HEK293 (cell line): ENCODE measurements around the gene VSIG10L.

Source experiments
- ELK4 ChIP-seq: IDR thresholded peaks from 2 replicates; pipeline ENCODE4 v1.6.1; 2011; ENCODE audit warnings: mild to moderate bottlenecking, low read depth, low read length, borderline replicate concordance
- GLIS1 ChIP-seq: fragments of 450-650 bp; formaldehyde crosslinking; IDR thresholded peaks from 2 replicates; pipeline ENCODE4 v1.5.1; 2016; ENCODE audit warnings: missing biosample characterization, missing genetic modification characterization
- KLF9 ChIP-seq: fragments of 450-650 bp; formaldehyde crosslinking; IDR thresholded peaks from 2 replicates; pipeline ENCODE4 v1.5.1; 2016; ENCODE audit warnings: missing biosample characterization, missing genetic modification characterization, low read depth
- RBAK ChIP-seq: fragments of 450-650 bp; formaldehyde crosslinking; IDR thresholded peaks from 2 replicates; pipeline ENCODE4 v1.5.1; 2016; ENCODE audit warnings: missing biosample characterization, missing genetic modification characterization
- REPIN1 ChIP-seq: fragments of 450-650 bp; formaldehyde crosslinking; IDR thresholded peaks from 2 replicates; pipeline ENCODE4 v1.5.1; 2017; ENCODE audit warnings: missing biosample characterization, missing genetic modification characterization, low read depth
- SALL2 ChIP-seq: fragments of 450-650 bp; formaldehyde crosslinking; IDR thresholded peaks from 2 replicates; pipeline ENCODE4 v1.5.0; 2017; ENCODE audit warnings: missing biosample characterization, mild to moderate bottlenecking, missing genetic modification characterization, borderline replicate concordance
- SCRT1 ChIP-seq: fragments of 450-650 bp; formaldehyde crosslinking; IDR thresholded peaks from 2 replicates; pipeline ENCODE4 v1.5.1; 2016; ENCODE audit warnings: missing biosample characterization, missing genetic modification characterization, borderline replicate concordance
- SP7 ChIP-seq: fragments of 450-650 bp; formaldehyde crosslinking; IDR thresholded peaks from 2 replicates; pipeline ENCODE4 v1.5.1; 2016; ENCODE audit warnings: missing biosample characterization, missing genetic modification characterization
- ZBTB1 ChIP-seq: fragments of 450-650 bp; formaldehyde crosslinking; IDR thresholded peaks from 2 replicates; pipeline ENCODE4 v1.5.1; 2016; ENCODE audit warnings: missing biosample characterization, missing genetic modification characterization
- ZBTB17 ChIP-seq: fragments of 450-650 bp; formaldehyde crosslinking; IDR thresholded peaks from 2 replicates; pipeline ENCODE4 v1.5.1; 2016; ENCODE audit warnings: missing biosample characterization, missing genetic modification characterization
- ZFHX2 ChIP-seq: fragments of 450-650 bp; formaldehyde crosslinking; conservative IDR thresholded peaks from 2 replicates; pipeline ENCODE4 v1.5.1; 2016; ENCODE audit warnings: missing biosample characterization, missing genetic modification characterization
- ZFP69B ChIP-seq: fragments of 450-650 bp; formaldehyde crosslinking; IDR thresholded peaks from 2 replicates; pipeline ENCODE4 v1.5.1; 2016; ENCODE audit warnings: missing biosample characterization, missing genetic modification characterization
- ZNF10 ChIP-seq: fragments of 450-650 bp; formaldehyde crosslinking; IDR thresholded peaks from 2 replicates; pipeline ENCODE4 v1.5.1; 2017; ENCODE audit warnings: missing biosample characterization, missing genetic modification characterization
- ZNF148 ChIP-seq: fragments of 450-650 bp; formaldehyde crosslinking; IDR thresholded peaks from 2 replicates; pipeline ENCODE4 v1.5.0; 2017; ENCODE audit warnings: missing biosample characterization, missing genetic modification characterization, borderline replicate concordance
- ZNF174 ChIP-seq: fragments of 450-650 bp; formaldehyde crosslinking; IDR thresholded peaks from 2 replicates; pipeline ENCODE4 v1.5.0; 2017; ENCODE audit warnings: missing biosample characterization, mild to moderate bottlenecking, missing genetic modification characterization
- ZNF2 ChIP-seq: fragments of 450-650 bp; formaldehyde crosslinking; IDR thresholded peaks from 2 replicates; pipeline ENCODE4 v1.5.1; 2016; ENCODE audit warnings: missing biosample characterization, missing genetic modification characterization
- ZNF266 ChIP-seq: fragments of 450-650 bp; formaldehyde crosslinking; IDR thresholded peaks from 2 replicates; pipeline ENCODE4 v1.5.1; 2016; ENCODE audit warnings: missing biosample characterization, missing genetic modification characterization, low read depth
- ZNF274 ChIP-seq, 2 experiments: fragments of 200-500 bp in 1 of 2; fragments of 450-650 bp in 1 of 2; sonication (Bioruptor generic) in 1 of 2; formaldehyde crosslinking in 1 of 2; IDR thresholded peaks; 2 replicates each; pipeline versions ENCODE4 v1.5.1 to v1.6.1; 2014 to 2016; ENCODE audit warnings: borderline replicate concordance in 1 of 2, inconsistent platforms in 1 of 2, low read length in 1 of 2, missing biosample characterization in 1 of 2, missing genetic modification characterization in 1 of 2
- ZNF354C ChIP-seq: fragments of 450-650 bp; formaldehyde crosslinking; IDR thresholded peaks from 2 replicates; pipeline ENCODE4 v1.5.1; 2016; ENCODE audit warnings: missing biosample characterization, missing genetic modification characterization, low read depth, borderline replicate concordance
- ZNF37A ChIP-seq: fragments of 450-650 bp; IDR thresholded peaks from 2 replicates; pipeline ENCODE4 v1.5.1; 2018; ENCODE audit warnings: missing biosample characterization, missing genetic modification characterization
- ZNF391 ChIP-seq: fragments of 450-650 bp; formaldehyde crosslinking; IDR thresholded peaks from 2 replicates; pipeline ENCODE4 v1.5.1; 2016; ENCODE audit warnings: low read depth, missing biosample characterization, missing genetic modification characterization, borderline replicate concordance
- ZNF449 ChIP-seq: fragments of 450-650 bp; formaldehyde crosslinking; IDR thresholded peaks from 2 replicates; pipeline ENCODE4 v1.5.1; 2017; ENCODE audit warnings: missing biosample characterization, mild to moderate bottlenecking, missing genetic modification characterization, moderate library complexity
- ZNF501 ChIP-seq: fragments of 450-650 bp; formaldehyde crosslinking; IDR thresholded peaks from 2 replicates; pipeline ENCODE4 v1.5.1; 2016; ENCODE audit warnings: missing biosample characterization, missing genetic modification characterization
- ZNF658 ChIP-seq: fragments of 450-650 bp; formaldehyde crosslinking; IDR thresholded peaks from 2 replicates; pipeline ENCODE4; 2016; ENCODE audit warnings: missing biosample characterization, missing genetic modification characterization
- ZNF692 ChIP-seq: fragments of 450-650 bp; formaldehyde crosslinking; IDR thresholded peaks from 2 replicates; pipeline ENCODE4 v1.5.1; 2016; ENCODE audit warnings: missing biosample characterization, missing genetic modification characterization
- ZNF747 ChIP-seq: fragments of 450-650 bp; formaldehyde crosslinking; IDR thresholded peaks from 2 replicates; pipeline ENCODE4 v1.5.1; 2016; ENCODE audit warnings: missing biosample characterization, missing genetic modification characterization
- ZSCAN16 ChIP-seq: fragments of 450-650 bp; formaldehyde crosslinking; IDR thresholded peaks from 2 replicates; pipeline ENCODE4 v1.5.1; 2016; ENCODE audit warnings: missing biosample characterization, missing genetic modification characterization
- TF ChIP-seq, protein P1 (sequence below): fragments of 450-650 bp; formaldehyde crosslinking; IDR thresholded peaks from 2 replicates; pipeline ENCODE4 v1.5.1; 2016; ENCODE audit warnings: missing biosample characterization, missing genetic modification characterization
- TF ChIP-seq, protein P2 (sequence below): fragments of 450-650 bp; formaldehyde crosslinking; IDR thresholded peaks from 2 replicates; pipeline ENCODE4 v1.5.1; 2016; ENCODE audit warnings: missing biosample characterization, missing genetic modification characterization, low read depth

The VSIG10L gene

DNA sequence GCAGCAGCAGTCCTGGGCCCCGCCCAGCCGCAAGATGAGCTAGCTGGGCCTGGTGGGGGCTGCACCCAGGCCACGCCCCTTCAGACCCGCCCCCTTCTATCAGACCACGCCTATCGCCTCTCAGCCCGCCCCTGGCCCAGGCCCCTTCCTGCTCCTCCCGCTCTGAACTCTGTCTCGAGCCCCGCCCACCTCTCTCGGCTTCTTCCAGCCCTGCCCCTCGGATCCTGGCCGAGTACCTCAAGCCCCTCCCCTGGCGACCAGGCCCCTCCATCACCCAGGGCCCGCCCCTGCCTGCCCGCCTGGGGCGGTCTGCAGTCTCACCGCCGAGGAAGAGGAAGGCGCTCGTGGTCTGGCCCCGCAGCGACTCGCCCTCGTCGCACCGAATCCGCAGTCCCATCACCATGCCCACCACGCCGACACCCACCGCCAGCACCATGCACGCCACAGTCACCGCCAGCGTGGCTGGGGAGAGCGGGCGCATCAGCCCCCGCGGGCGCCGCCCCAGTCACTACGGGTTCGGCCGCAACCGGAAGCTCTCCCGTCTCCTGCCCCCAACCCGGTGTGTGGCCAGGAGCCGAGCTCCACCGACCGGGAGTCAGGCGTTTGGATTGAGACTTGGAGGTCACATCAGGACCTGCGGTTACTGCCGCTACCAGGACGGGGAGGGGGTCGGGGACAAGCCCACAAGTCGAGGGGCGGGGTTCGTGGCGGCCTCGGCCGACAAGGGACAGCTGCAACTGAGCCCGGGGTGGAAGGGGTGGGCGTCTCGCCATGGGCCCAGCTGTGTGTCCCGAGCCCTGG, 25.8 kb upstream of the VSIG10L start (continued):
- no peak for TF ChIP-seq ZNF148
- no peak for TF ChIP-seq RBAK (tag by site-specific recombination)
- TF ChIP-seq ZNF747 (tag by site-specific recombination), result no peak
- TF ChIP-seq SCRT1 (tag by site-specific recombination), result no peak
- TF ChIP-seq ZNF658 (tag by site-specific recombination), result no peak
- no peak; the same call in 1 of the 2 replicates for TF ChIP-seq ELK4
- TF ChIP-seq ZNF391, result no peak; the same call in 1 of the 2 replicates
- peak; percentile 54; the same call in 1 of the 2 replicates for TF ChIP-seq ZNF10
- peak; percentile 73 for TF ChIP-seq ZFHX2 (tag by site-specific recombination)
- TF ChIP-seq ZNF501 (tag by site-specific recombination), result peak; percentile 66; the same call in 1 of the 2 replicates
- no peak for TF ChIP-seq ZNF354C (tag by site-specific recombination)
- no peak for TF ChIP-seq REPIN1
- TF ChIP-seq, protein P1, sequence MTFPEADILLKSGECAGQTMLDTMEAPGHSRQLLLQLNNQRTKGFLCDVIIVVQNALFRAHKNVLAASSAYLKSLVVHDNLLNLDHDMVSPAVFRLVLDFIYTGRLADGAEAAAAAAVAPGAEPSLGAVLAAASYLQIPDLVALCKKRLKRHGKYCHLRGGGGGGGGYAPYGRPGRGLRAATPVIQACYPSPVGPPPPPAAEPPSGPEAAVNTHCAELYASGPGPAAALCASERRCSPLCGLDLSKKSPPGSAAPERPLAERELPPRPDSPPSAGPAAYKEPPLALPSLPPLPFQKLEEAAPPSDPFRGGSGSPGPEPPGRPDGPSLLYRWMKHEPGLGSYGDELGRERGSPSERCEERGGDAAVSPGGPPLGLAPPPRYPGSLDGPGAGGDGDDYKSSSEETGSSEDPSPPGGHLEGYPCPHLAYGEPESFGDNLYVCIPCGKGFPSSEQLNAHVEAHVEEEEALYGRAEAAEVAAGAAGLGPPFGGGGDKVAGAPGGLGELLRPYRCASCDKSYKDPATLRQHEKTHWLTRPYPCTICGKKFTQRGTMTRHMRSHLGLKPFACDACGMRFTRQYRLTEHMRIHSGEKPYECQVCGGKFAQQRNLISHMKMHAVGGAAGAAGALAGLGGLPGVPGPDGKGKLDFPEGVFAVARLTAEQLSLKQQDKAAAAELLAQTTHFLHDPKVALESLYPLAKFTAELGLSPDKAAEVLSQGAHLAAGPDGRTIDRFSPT, result peak; percentile 89
- no peak for TF ChIP-seq ZSCAN16 (tag by site-specific recombination)
- TF ChIP-seq ZNF2 (tag by site-specific recombination), result peak; percentile 45; the same call in 1 of the 2 replicates
- TF ChIP-seq KLF9, result peak; percentile 100
- TF ChIP-seq SALL2 (tag by site-specific recombination), result no peak
- TF ChIP-seq ZNF692 (tag by site-specific recombination), result peak; percentile 68
- TF ChIP-seq ZBTB1 (tag by site-specific recombination), result no peak
- TF ChIP-seq ZNF37A (tag by site-specific recombination), result no peak
- no peak for TF ChIP-seq ZFP69B (tag by site-specific recombination)
- TF ChIP-seq ZNF274 (IDR thresholded peaks at IDR 0.05; ENCODE audit: low read length), result no peak
- no peak for TF ChIP-seq ZNF274 (tag by site-specific recombination; IDR thresholded peaks at IDR 0.05; ENCODE audit: borderline replicate concordance)
- TF ChIP-seq ZNF174 (tag by site-specific recombination), result no peak
- TF ChIP-seq ZNF266, result no peak
- TF ChIP-seq SP7 (tag by site-specific recombination), result peak; percentile 69
- TF ChIP-seq ZBTB17 (tag by site-specific recombination), result peak; percentile 86
- TF ChIP-seq ZNF449, result peak; percentile 79
- TF ChIP-seq GLIS1, result peak; percentile 73
- TF ChIP-seq, protein P2, sequence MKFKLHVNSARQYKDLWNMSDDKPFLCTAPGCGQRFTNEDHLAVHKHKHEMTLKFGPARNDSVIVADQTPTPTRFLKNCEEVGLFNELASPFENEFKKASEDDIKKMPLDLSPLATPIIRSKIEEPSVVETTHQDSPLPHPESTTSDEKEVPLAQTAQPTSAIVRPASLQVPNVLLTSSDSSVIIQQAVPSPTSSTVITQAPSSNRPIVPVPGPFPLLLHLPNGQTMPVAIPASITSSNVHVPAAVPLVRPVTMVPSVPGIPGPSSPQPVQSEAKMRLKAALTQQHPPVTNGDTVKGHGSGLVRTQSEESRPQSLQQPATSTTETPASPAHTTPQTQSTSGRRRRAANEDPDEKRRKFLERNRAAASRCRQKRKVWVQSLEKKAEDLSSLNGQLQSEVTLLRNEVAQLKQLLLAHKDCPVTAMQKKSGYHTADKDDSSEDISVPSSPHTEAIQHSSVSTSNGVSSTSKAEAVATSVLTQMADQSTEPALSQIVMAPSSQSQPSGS, result no peak
